ENCODE data around the gene MSH3.

GRCh38 chr5:80653502-80653901 is 950 bp upstream of the MSH3 start:
- TF ChIP-seq ZNF274 (IDR thresholded peaks at IDR 0.05; ENCODE audit: low read depth, low read length) (no peak), YY1 (IDR thresholded peaks at IDR 0.05; ENCODE audit: insufficient read depth, insufficient read length) (no peak)
